ENCODE data around the gene DHX29. TPM values are rescaled to one million over a fixed set of nuclear protein-coding genes. Genes with fewer than 3 reads are reported as not detected.

Gene DHX29
- total RNA-seq, 1 donor from 2014 or later, result 25.1 TPM

DNA sequence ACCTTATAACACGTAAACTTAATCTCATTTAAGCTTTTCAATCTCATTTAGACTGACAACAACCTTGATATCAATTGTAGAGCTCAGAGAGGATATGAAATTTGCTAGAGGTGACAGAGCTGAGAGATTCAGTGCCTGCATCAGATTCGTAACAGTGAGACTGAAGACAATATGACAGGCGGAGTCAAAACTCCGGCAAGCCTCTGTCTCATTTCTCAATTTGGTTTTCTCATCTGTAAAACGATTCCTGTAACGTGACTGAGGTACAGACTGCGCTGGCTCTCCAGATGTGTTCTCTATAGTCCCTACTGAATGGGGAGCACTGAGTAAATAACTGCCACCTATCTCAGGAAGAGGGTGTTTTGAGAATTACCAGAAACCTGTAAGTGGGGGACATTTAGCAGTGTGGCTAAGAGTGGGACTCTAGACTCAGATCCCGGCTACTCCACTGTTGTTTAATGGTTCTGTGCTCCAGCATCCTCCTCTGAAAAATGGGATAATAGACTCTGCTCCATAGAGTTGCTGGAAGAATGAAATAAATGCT is 77.3 kb downstream of the DHX29 start:
- Mint-ChIP-seq H3K27ac (no peak overlapping the region), H3K36me3 (ENCODE audit: insufficient read depth) (no peaks in the 10 kb centered on the region), H3K9me3 (ENCODE audit: low read depth) (no peaks in the 10 kb centered on the region)

DNA sequence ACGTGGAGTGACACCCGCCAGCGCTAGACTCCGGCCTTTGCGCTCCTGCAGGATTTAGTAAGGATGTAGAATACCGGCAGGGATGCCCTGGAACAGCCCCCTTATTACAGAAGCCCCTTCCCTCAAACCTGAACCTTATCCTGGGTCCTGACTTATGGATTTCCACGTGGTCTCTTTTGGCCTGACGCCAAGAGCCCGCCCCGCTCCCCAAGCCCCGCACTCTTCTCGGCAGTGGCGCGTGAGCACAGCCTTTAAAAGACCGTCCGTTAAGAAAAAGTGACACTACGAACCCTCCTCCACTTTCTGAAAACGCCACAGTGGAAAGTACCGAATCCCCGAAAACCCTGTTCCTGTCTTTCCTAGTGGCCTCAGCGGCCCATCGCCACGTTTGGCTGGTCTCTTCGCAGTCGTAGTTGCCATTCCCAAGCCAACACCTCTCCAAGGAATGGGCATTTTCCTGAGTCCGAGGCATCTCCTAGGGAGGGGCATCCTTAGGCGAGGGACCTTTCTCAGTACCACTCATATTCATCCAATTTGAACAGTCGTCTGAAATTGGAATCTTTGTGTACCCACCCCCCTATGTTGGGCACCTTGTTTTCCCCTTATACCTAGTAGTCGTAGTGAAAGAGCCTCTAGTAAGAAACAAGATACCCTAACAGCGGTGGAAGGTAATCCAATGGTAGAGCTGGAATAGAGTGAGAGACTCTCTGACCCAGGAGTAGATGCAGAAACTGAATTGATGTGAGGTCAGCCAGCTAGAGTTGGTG is 79.6 kb downstream of the DHX29 start:
- Mint-ChIP-seq H3K27ac (no peak overlapping the region), H3K9me3 (ENCODE audit: low read depth) (no peaks in the 10 kb centered on the region), H3K27me3 (peaks cover 91% of the 10 kb centered on the region), H3K36me3 (ENCODE audit: insufficient read depth) (no peaks in the 10 kb centered on the region), H3K4me1 (ENCODE audit: low read depth) (peaks cover 16% of the 10 kb centered on the region), H3K4me3 (ENCODE audit: low read depth) (peak overlapping the region; percentile 48)
- TF ChIP-seq, protein P1, sequence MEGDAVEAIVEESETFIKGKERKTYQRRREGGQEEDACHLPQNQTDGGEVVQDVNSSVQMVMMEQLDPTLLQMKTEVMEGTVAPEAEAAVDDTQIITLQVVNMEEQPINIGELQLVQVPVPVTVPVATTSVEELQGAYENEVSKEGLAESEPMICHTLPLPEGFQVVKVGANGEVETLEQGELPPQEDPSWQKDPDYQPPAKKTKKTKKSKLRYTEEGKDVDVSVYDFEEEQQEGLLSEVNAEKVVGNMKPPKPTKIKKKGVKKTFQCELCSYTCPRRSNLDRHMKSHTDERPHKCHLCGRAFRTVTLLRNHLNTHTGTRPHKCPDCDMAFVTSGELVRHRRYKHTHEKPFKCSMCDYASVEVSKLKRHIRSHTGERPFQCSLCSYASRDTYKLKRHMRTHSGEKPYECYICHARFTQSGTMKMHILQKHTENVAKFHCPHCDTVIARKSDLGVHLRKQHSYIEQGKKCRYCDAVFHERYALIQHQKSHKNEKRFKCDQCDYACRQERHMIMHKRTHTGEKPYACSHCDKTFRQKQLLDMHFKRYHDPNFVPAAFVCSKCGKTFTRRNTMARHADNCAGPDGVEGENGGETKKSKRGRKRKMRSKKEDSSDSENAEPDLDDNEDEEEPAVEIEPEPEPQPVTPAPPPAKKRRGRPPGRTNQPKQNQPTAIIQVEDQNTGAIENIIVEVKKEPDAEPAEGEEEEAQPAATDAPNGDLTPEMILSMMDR (IDR thresholded peaks at IDR 0.05; ENCODE audit: unreplicated experiment), result no peak
- no peak for DNase-seq (ENCODE audit: low spot score, unreplicated experiment)

More for the DNA sequence above, 77.3 kb downstream of the DHX29 start:
- H3K27me3 Mint-ChIP-seq, result peaks cover 82% of the 10 kb centered on the region
- DNase-seq (ENCODE audit: low spot score, unreplicated experiment), result no peak
- H3K4me1 Mint-ChIP-seq (ENCODE audit: low read depth), result peaks cover 20% of the 10 kb centered on the region
- TF ChIP-seq, protein P1 (IDR thresholded peaks at IDR 0.05; ENCODE audit: unreplicated experiment), result no peak
- no peak overlapping the region for H3K4me3 Mint-ChIP-seq (ENCODE audit: low read depth)

DNA sequence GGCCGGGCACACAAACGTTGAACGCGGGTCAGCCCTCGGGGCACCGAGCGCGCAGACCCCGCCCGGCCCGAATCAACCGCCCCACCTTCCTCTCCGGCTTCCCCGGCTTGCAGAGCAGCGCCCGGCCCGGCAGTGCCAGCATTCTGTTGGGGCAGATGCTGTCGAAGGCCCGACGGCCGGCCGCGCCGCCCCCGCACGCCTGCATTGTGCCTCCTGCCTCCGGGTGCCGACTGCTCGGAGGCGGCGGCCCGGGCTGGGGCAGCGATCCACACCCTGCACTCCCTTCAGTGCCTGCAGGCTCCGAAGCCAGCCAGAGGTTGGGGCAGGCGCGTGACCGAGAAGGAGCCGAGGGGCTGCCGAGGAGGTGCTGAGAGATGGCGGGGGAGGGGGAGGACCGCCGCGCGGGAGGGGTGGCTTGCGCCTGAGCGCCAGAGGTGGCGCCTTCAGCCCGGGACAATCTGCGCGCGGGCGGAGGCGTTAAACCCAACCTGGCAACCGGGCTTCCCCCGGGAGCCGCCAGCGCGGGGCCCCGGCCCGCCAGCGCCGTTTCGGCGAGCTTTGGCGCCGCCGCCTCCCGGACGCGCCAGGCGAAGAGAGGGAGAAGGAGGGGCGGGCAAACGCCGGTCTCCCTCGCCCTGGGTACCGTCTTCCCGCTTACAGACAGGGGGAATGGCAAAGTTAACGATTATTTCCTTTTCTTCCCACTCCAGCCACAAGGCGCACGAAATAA is 80.4 kb downstream of the DHX29 start, which contains the start of gene MCIDAS:
TSS of gene MCIDAS (minus strand) at position 382 of the 730 bp plus-strand sequence. CDS start at position 205, 177 bp downstream.
- H3K4me1 Mint-ChIP-seq (ENCODE audit: low read depth), result peaks cover 12% of the 10 kb centered on the region
- peak; percentile 45 for DNase-seq (ENCODE audit: low spot score, unreplicated experiment)
- H3K4me3 Mint-ChIP-seq (ENCODE audit: low read depth), result peak within 1 kb of the TSS; percentile 48
- peaks cover 91% of the 10 kb centered on the region for H3K27me3 Mint-ChIP-seq
- H3K27ac Mint-ChIP-seq, result no peak within 1 kb of the TSS
- H3K36me3 Mint-ChIP-seq (ENCODE audit: insufficient read depth), result no peaks in the 10 kb centered on the region
- TF ChIP-seq, protein P1 (IDR thresholded peaks at IDR 0.05; ENCODE audit: unreplicated experiment), result peak; percentile 23
- no peaks in the 10 kb centered on the region for H3K9me3 Mint-ChIP-seq (ENCODE audit: low read depth)

DNA sequence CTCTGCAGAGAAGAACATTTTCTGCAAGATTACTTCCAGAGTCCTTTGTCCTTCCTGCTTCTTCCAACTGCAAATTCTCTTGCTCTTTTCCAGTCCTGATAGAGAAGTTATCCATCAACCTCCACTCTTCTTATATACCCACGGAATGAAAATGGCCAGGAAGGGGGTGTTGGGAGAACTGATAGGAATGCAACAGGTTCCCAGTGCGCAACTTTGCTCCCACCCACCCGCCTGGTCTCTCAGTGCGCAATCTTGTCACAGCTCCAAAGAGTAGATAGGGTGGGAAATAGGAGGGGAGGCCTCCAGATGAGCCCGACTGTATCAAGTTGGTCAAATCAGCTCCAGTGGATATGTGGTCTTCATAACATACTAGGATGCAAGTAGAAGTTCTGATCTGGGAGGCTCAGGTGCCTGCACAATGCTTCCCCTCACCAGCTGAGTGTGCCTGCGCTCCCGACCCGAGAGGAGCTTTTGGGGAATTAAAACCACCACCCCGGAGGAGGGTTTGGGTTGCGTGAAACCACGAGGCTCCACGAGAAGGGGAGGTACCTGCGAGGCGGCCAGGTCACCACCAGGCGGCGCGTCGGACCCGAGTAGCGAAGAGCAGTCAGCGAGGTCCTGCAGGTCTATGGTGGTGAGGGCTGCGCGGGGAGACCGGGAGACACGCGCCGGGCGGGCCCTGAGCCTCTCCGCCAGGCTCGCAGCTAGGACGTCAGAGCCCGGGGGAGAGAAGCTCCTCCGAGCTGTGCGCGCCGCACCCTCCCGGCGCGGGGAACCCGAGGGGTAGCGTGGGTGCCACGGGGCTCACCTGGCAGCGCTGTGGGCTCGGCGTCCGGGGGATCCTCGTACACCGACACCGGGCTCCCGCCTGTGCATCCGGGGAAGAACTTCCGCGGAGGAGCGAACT is 81.2 kb downstream of the DHX29 start:
- Mint-ChIP-seq H3K27me3 (peaks cover 90% of the 10 kb centered on the region), H3K27ac (no peak overlapping the region), H3K36me3 (ENCODE audit: insufficient read depth) (no peaks in the 10 kb centered on the region), H3K4me1 (ENCODE audit: low read depth) (peaks cover 9% of the 10 kb centered on the region), H3K9me3 (ENCODE audit: low read depth) (no peaks in the 10 kb centered on the region), H3K4me3 (ENCODE audit: low read depth) (peak overlapping the region; percentile 37)
- TF ChIP-seq, protein P1 (IDR thresholded peaks at IDR 0.05; ENCODE audit: unreplicated experiment), result peak; percentile 80
- DNase-seq (ENCODE audit: low spot score, unreplicated experiment), result peak; percentile 71
